GM23248 (cell line): Measurements from ENCODE around the gene WIPF1.

Source experiments
- EZH2 ChIP-seq: fragments of 200-600 bp; sonication (generic); IDR thresholded peaks from 2 replicates; pipeline ENCODE4 v1.6.1; 2018; ENCODE audit warnings: antibody characterized with exemption, mild to moderate bottlenecking; ENCODE audit not compliant: insufficient read depth, poor library complexity, severe bottlenecking
- EZH2phosphoT487 ChIP-seq: fragments of 200-600 bp; sonication (generic); IDR thresholded peaks from 2 replicates; pipeline ENCODE4 v1.6.1; 2018; ENCODE audit warnings: antibody characterized with exemption, moderate library complexity, mild to moderate bottlenecking, low read depth; ENCODE audit not compliant: insufficient read depth

DNA sequence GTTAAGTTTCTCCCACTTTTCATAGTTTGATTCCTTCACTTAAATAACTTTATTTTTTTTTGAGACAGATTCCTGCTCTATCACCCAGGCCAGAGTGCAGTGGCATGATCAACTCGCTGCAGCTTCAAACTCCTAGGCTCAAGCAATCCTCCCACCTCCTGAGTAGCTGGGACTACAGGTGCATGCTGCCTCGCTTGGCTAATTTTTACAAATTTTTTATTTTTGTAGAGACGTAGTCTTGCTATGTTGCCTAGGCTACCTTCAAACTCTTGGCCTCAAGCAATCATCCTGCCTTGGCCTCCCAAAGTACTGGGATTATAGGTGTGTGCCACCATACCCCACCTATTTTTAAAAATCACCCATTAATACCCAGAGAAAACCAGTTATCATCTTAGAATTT, 14.2 kb upstream of the WIPF1 start:
- no peak for TF ChIP-seq EZH2
- TF ChIP-seq EZH2phosphoT487, result no peak
